ENCODE data around the gene EID3.

Gene EID3

GRCh38 chr12:104340925-104341611 lies 37.5 kb downstream of the EID3 start:
- no peak for DNase-seq

GRCh38 chr12:104342147-104342546 lies 38.6 kb downstream of the EID3 start:
- no peak for DNase-seq

GRCh38 chr12:104342635-104343249 lies 39.2 kb downstream of the EID3 start:
- DNase-seq, result no peak

- no peak for DNase-seq
Observed at GRCh38 chr12:104344682-104345081, 41.1 kb downstream of the EID3 start.

GRCh38 chr12:104345234-104346066 lies 41.9 kb downstream of the EID3 start:
- no peak for DNase-seq

GRCh38 chr12:104347374-104348075 lies 44.0 kb downstream of the EID3 start:
- no peak for DNase-seq

- DNase-seq, result no peak
Observed at GRCh38 chr12:104348283-104348993, 44.9 kb downstream of the EID3 start.

GRCh38 chr12:104348994-104349494 lies 45.5 kb downstream of the EID3 start:
- DNase-seq, result no peak

GRCh38 chr12:104350211-104351056 lies 46.9 kb downstream of the EID3 start:
- no peak for DNase-seq

- DNase-seq, result no peak
Observed at GRCh38 chr12:104351057-104351983, 47.8 kb downstream of the EID3 start.

GRCh38 chr12:104352106-104352713 lies 48.7 kb downstream of the EID3 start:
- no peak for DNase-seq

GRCh38 chr12:104353012-104353981 lies 49.8 kb downstream of the EID3 start:
- DNase-seq, result no peak

GRCh38 chr12:104354167-104354867 lies 50.8 kb downstream of the EID3 start:
- no peak for DNase-seq
